ENCODE measurements around the gene ADGRF3.

ADGRF3 gene

GRCh38 chr2:26292646-26293045 is 53.9 kb downstream of the ADGRF3 start:
- H3K9me3 ChIP-seq (replicated peaks; ENCODE audit: insufficient read depth, low read length), result no peaks in the 10 kb centered on the region
- H3K4me1 ChIP-seq (ENCODE audit: low read length), result no peaks in the 10 kb centered on the region
- H4K20me1 ChIP-seq (ENCODE audit: insufficient read depth, low read length), result no peaks in the 10 kb centered on the region
- no peak overlapping the region for H3K27ac ChIP-seq (ENCODE audit: low read length)
- no peak overlapping the region for H3K9ac ChIP-seq (ENCODE audit: low read length)
- TF ChIP-seq EZH2phosphoT487 (IDR thresholded peaks at IDR 0.05; ENCODE audit: low read length) (no peak), EZH2 (optimal IDR thresholded peaks at IDR 0.05; ENCODE audit: low read depth, low read length) (no peak), CTCF (IDR thresholded peaks at IDR 0.05; ENCODE audit: low read length) (no peak)
- no peaks in the 10 kb centered on the region for H3F3A ChIP-seq (ENCODE audit: insufficient read depth, low read length)
- DNase-seq, result no peak
- no peak overlapping the region for H3K4me2 ChIP-seq (ENCODE audit: low read depth, low read length)
- no peak overlapping the region for H2AFZ ChIP-seq (ENCODE audit: low read length)
- 0 out of 2 replicates have a peak, but pooled peaks cover 2% of the 10 kb centered on the region for H3K36me3 ChIP-seq (replicated peaks; ENCODE audit: insufficient read depth, low read length)
- H3K9me2 ChIP-seq (replicated peaks; ENCODE audit: insufficient read depth, low read length), result no peaks in the 10 kb centered on the region
- no peaks in the 10 kb centered on the region for H3K79me2 ChIP-seq (ENCODE audit: low read length)
- no peaks in the 10 kb centered on the region for H3K27me3 ChIP-seq (replicated peaks; ENCODE audit: insufficient read depth, low read length)
- H3K4me3 ChIP-seq (ENCODE audit: low read length), result no peak overlapping the region

DNA sequence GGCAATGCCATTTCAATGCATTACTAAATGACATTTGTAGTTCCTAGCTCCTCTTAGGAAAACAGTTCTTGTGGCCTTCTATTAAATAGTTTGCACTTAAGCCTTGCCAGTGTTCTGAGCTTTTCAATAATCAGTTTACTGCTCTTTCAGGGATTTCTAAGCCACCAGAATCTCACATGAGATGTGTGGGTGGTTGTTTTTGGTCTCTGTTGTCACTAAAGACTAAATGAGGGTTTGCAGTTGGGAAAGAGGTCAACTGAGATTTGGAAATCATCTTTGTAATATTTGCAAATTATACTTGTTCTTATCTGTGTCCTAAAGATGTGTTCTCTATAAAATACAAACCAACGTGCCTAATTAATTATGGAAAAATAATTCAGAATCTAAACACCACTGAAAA is 56.6 kb downstream of the ADGRF3 start:
- Histone ChIP-seq H3K36me3 (replicated peaks; ENCODE audit: insufficient read depth, low read length) (0 out of 2 replicates have a peak, but pooled peaks cover 3% of the 10 kb centered on the region), H3K9me3 (replicated peaks; ENCODE audit: insufficient read depth, low read length) (no peaks in the 10 kb centered on the region), H3K27me3 (replicated peaks; ENCODE audit: insufficient read depth, low read length) (no peaks in the 10 kb centered on the region), H3K4me2 (ENCODE audit: low read depth, low read length) (no peak overlapping the region), H3K27ac (ENCODE audit: low read length) (no peak overlapping the region), H3K4me3 (ENCODE audit: low read length) (no peak overlapping the region), H3K9me2 (replicated peaks; ENCODE audit: insufficient read depth, low read length) (no peaks in the 10 kb centered on the region), H3K79me2 (ENCODE audit: low read length) (no peaks in the 10 kb centered on the region), H3K4me1 (ENCODE audit: low read length) (no peaks in the 10 kb centered on the region), H4K20me1 (ENCODE audit: insufficient read depth, low read length) (no peaks in the 10 kb centered on the region), H2AFZ (ENCODE audit: low read length) (no peak overlapping the region), H3K9ac (ENCODE audit: low read length) (no peak overlapping the region), H3F3A (ENCODE audit: insufficient read depth, low read length) (no peaks in the 10 kb centered on the region)
- DNase-seq, result no peak
- TF ChIP-seq EZH2 (optimal IDR thresholded peaks at IDR 0.05; ENCODE audit: low read depth, low read length), result no peak
- no peak for TF ChIP-seq CTCF (IDR thresholded peaks at IDR 0.05; ENCODE audit: low read length)

- H3K27ac ChIP-seq (ENCODE audit: low read length), result no peak overlapping the region
- no peaks in the 10 kb centered on the region for H3K27me3 ChIP-seq (replicated peaks; ENCODE audit: insufficient read depth, low read length)
- H3K4me1 ChIP-seq (ENCODE audit: low read length), result no peaks in the 10 kb centered on the region
- H4K20me1 ChIP-seq (ENCODE audit: insufficient read depth, low read length), result no peaks in the 10 kb centered on the region
- H3K4me3 ChIP-seq (ENCODE audit: low read length), result no peak overlapping the region
- H3K36me3 ChIP-seq (replicated peaks; ENCODE audit: insufficient read depth, low read length), result peaks cover 3% of the 10 kb centered on the region; the same call in 1 of the 2 replicates
- H3K9ac ChIP-seq (ENCODE audit: low read length), result no peak overlapping the region
- H3K9me2 ChIP-seq (replicated peaks; ENCODE audit: insufficient read depth, low read length), result no peaks in the 10 kb centered on the region
- H2AFZ ChIP-seq (ENCODE audit: low read length), result no peak overlapping the region
- TF ChIP-seq EZH2phosphoT487 (IDR thresholded peaks at IDR 0.05; ENCODE audit: low read length) (no peak), EZH2 (optimal IDR thresholded peaks at IDR 0.05; ENCODE audit: low read depth, low read length) (no peak), CTCF (IDR thresholded peaks at IDR 0.05; ENCODE audit: low read length) (no peak)
- no peak for DNase-seq
- H3F3A ChIP-seq (ENCODE audit: insufficient read depth, low read length), result no peaks in the 10 kb centered on the region
- H3K4me2 ChIP-seq (ENCODE audit: low read depth, low read length), result no peak overlapping the region
- H3K79me2 ChIP-seq (ENCODE audit: low read length), result no peaks in the 10 kb centered on the region
- H3K9me3 ChIP-seq (replicated peaks; ENCODE audit: insufficient read depth, low read length), result no peaks in the 10 kb centered on the region
Measured at GRCh38 chr2:26285931-26286330, 60.7 kb downstream of the ADGRF3 start.
